ENCODE results near the gene KLHDC7A. TPM values are rescaled to one million over a fixed set of nuclear protein-coding genes. Genes with fewer than 3 reads are reported as not detected.

The KLHDC7A gene
- polyA plus RNA-seq, 1 experiment = not detected

DNA sequence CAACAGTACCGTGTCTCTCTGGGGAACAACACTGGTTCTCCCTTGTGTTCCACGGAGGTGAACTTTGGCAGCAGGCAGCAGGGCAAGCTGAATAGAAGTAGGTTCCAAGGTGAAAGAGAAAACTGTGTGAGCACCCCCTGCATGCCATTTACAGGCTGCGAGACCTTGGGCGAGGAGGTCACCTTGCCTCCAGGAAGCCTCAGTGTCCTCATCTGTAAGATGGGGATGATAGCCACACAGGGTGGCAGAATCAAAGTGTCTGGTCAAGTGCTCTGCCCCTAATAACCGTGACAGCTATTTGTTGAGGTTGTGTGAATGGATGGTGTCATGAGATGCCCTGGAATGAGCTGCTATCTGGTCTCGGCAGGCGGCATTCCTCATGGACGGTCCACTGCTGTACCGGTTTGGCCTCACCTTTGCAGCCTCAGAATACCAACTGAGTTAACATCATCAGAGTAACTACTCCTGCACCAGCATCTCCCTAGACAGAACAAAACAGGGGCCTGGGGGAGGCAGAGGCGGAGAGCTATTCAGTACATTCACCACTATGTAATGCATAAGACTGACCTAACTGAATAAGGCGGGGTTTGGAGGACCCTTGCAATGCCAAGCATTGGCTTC is 7.4 kb upstream of the KLHDC7A start:
- no peaks in the 10 kb centered on the region for H3K27me3 ChIP-seq (ENCODE audit: control insufficient read depth, insufficient read depth, low read length)
- POLR2A ChIA-PET = no interaction called here
- CTCF ChIA-PET = no interaction called here
- H3K4me3 ChIP-seq (ENCODE audit: low read depth, low read length) = no peak overlapping the region
- TF ChIP-seq, protein P1, sequence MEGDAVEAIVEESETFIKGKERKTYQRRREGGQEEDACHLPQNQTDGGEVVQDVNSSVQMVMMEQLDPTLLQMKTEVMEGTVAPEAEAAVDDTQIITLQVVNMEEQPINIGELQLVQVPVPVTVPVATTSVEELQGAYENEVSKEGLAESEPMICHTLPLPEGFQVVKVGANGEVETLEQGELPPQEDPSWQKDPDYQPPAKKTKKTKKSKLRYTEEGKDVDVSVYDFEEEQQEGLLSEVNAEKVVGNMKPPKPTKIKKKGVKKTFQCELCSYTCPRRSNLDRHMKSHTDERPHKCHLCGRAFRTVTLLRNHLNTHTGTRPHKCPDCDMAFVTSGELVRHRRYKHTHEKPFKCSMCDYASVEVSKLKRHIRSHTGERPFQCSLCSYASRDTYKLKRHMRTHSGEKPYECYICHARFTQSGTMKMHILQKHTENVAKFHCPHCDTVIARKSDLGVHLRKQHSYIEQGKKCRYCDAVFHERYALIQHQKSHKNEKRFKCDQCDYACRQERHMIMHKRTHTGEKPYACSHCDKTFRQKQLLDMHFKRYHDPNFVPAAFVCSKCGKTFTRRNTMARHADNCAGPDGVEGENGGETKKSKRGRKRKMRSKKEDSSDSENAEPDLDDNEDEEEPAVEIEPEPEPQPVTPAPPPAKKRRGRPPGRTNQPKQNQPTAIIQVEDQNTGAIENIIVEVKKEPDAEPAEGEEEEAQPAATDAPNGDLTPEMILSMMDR (IDR thresholded peaks at IDR 0.05; ENCODE audit: low read depth, low read length) = no peak
- no peak for DNase-seq (ENCODE audit: low read depth, low spot score)
- H3K27ac ChIP-seq (ENCODE audit: low read depth, low read length) = no peak overlapping the region
- no peaks in the 10 kb centered on the region; the same call in 1 of the 2 replicates for H3K9me3 ChIP-seq (ENCODE audit: control insufficient read depth, insufficient read depth, low read length)

DNA sequence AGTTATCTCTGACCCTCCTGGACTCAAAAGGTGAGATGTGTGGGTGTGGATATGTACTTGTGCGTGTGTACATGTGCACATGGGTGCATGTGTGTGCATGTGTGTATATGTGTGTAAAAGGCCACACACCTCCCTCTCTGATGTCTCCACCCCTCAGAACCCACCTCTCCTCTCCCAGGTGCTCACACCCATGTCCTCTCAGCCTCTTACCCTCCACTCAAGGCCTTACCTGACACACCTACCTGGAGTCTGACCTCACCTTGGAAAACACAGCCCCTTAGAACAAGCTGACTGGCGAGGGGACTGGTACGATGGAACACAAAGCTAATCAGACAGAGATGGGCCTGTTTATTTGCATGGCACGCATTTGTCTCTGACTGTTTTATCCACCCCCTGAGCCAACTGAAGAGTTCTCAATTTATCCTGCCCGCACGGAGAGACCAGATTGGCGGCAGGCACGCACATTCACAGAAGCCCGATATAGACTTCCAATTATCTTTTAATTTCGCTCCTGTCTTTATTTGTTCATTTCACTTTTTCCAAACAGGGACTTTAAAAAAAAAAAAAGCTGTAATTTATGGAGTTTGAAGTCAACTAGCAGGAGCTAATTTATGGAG is 6.1 kb upstream of the KLHDC7A start:
- H3K27ac ChIP-seq (ENCODE audit: low read depth, low read length) = no peak overlapping the region
- H3K9me3 ChIP-seq (ENCODE audit: control insufficient read depth, insufficient read depth, low read length) = no peaks in the 10 kb centered on the region; the same call in 1 of the 2 replicates
- POLR2A ChIA-PET = no interaction called here
- no peak for DNase-seq (ENCODE audit: low read depth, low spot score)
- TF ChIP-seq, protein P1 (IDR thresholded peaks at IDR 0.05; ENCODE audit: low read depth, low read length) = no peak
- H3K4me3 ChIP-seq (ENCODE audit: low read depth, low read length) = no peak overlapping the region
- CTCF ChIA-PET = no interaction called here
- no peaks in the 10 kb centered on the region for H3K27me3 ChIP-seq (ENCODE audit: control insufficient read depth, insufficient read depth, low read length)

DNA sequence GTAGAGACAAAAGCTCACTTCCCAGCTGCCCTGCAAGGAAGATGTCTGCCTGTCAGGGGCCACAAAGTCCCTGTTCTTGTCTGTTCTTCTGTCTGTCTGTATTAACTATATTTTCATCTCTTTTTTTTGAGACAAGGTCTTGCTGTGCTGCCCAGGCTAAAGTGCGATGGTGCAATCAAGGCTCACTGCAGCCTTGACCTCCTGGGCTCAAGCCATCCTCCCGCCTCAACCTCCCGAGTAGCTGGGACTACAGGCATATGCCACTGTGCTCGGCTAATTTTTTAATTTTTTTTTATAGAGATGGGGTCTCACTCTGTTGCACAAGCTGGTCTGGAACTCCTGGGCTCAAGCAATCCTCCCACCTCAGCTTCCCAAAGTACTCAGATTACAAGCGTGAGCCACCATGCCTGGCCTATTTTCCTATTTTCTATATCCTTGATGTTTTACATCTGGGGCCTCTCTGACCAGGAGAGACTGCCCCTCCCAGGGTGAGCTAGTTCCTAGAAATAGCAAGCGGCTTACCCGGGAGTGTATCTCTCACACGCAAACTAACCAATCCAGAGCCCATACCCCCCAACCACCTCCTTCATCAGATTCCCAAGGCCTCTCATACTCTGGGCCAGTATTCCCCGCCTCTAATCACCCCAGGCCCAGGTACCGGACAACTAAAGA is 5.4 kb upstream of the KLHDC7A start:
- no peaks in the 10 kb centered on the region for H3K9me3 ChIP-seq (ENCODE audit: control insufficient read depth, insufficient read depth, low read length)
- H3K27me3 ChIP-seq (ENCODE audit: control insufficient read depth, insufficient read depth, low read length) = no peaks in the 10 kb centered on the region
- no peak for DNase-seq (ENCODE audit: low read depth, low spot score)
- POLR2A ChIA-PET = no interaction called here
- TF ChIP-seq, protein P1 (IDR thresholded peaks at IDR 0.05; ENCODE audit: low read depth, low read length) = no peak
- no peak overlapping the region for H3K4me3 ChIP-seq (ENCODE audit: low read depth, low read length)
- CTCF ChIA-PET = no interaction called here
- H3K27ac ChIP-seq (ENCODE audit: low read depth, low read length) = no peak overlapping the region

DNA sequence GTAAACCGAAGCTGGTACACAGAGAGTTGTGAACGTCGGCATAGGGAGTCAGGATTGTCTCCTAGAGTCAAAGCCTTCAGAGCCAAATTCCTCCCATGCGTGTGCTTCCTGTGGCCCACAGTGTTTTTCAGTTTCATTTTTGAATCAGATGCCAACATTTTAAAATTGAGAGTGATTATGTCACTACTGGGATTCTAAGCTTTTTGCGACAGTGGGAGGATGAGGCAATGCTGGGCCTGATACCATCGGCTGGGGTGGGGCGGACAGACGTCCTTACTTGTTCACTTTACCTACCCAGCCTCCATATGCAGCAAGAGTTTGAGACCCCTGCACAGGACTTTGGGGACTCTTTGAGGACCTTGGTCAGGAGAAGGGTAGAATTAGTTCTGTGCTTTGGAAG is 1.3 kb upstream of the KLHDC7A start:
- ChIA-PET POLR2A (no interaction called here), CTCF (interaction anchor here (1.3 kb wide), 1 partner anchor 96 kb away, joined by 3 read pairs; no protein-coding TSS in a partner anchor)
- Histone ChIP-seq H3K27me3 (ENCODE audit: control insufficient read depth, insufficient read depth, low read length) (no peaks in the 10 kb centered on the region), H3K9me3 (ENCODE audit: control insufficient read depth, insufficient read depth, low read length) (peaks cover 32% of the 10 kb centered on the region), H3K4me3 (ENCODE audit: low read depth, low read length) (no peak overlapping the region), H3K27ac (ENCODE audit: low read depth, low read length) (no peak overlapping the region)
- no peak for DNase-seq (ENCODE audit: low read depth, low spot score)
- TF ChIP-seq, protein P1 (IDR thresholded peaks at IDR 0.05; ENCODE audit: low read depth, low read length) = no peak
